Heart left ventricle (tissue), 13 donors: ENCODE results near the gene TRIM27.

Source experiments
- CTCF ChIP-seq, 12 donors: fragments of 200-600 bp; sonication (generic) in 4 of 12; IDR thresholded peaks; one replicate each; pipeline versions ENCODE4 v1.5.0 to v1.8.0; 2018 to 2022; ENCODE audit warnings: antibody characterized with exemption in 12 of 12, mild to moderate bottlenecking in 5 of 12
- POLR2A ChIP-seq, 2 donors: fragments of 450-650 bp; IDR thresholded peaks; one replicate each; pipeline ENCODE4 v1.6.1; 2017; ENCODE audit warnings: antibody characterized with exemption in 2 of 2, mild to moderate bottlenecking in 2 of 2, moderate library complexity in 2 of 2
- donor health status: ischemic (EF 13 %, LVEDD 7.1; RV severe dilation, severe dysfunction).
- donor health status: DM: no; HTN: yes; CAD: no.
- donor health status: DM: no; HTN: no; CAD: no.
- donor health status: ischemic (EF 25% LVEDD 6.9; RV normal size, moderate dysfunction).
- donor health status: ischemic (EF 25% LVEDD 5.7; RV mildly dilated, moderate dysfunction).
- donor health status: ischemic (EF 35%, LVEDD 5.7; RV mildly dilated, moderate dysfunction).
- donor health status: nonischemic (EF 11% LVEDD 7.7; RV severe dilation, severe dysfunction).
- donor health status: DM: yes; HTN: yes; CAD: no.
- donor health status: PGD.
- donor health status: ischemic (EF 29% LVEDD 5.4; RV normal size, mild dysfunction).
- donor health status: nonischemic (EF 23%, LVEDD 6.1; RV moderate dilation, normal function).

DNA sequence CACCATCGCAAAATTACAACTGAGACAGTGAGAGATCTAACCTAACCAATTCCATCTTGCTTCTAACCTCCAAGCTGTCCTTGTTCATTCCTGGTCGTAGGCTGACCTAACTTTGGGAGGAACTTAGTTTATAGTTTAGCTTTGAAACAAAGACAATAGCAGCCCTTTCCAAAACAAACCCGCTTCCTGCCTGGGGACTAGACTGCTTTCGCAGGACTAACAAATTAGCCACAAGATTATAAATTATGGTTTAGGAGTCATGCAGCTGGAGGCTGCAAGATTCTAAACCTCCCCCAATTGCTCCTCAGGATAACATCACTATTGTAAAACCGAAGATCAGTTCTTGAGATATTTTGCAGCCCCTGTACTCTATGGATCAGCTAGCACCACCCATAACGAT is 63.2 kb downstream of the TRIM27 start:
- TF ChIP-seq CTCF (IDR thresholded peaks at IDR 0.05) (no peak), POLR2A (IDR thresholded peaks at IDR 0.05) (no peak)
